Panc1 (cell line): ENCODE measurements around the gene MROH7. TPM values are rescaled to one million over a fixed set of nuclear protein-coding genes. Genes with fewer than 3 reads are reported as not detected.

Experiments
- ATAC-seq: fragments of 200-7000 bp; cut with Tn5 transposase; 2 replicates; pipeline ENCODE4 v1.9.1; 2020; ENCODE audit warnings: mild to moderate bottlenecking, moderate library complexity
- BruUV-seq: library from RNA; stranded (reverse); fragments of 400-500 nt; replicated peaks from 2 replicates; lab custom pipeline; 2021; lab: Mats Ljungman, UMichigan
- CTCF ChIA-PET: fragments of 300-600 bp; sonication (Branson Sonifier 250); formaldehyde crosslinking; loops from one replicate; lab custom pipeline; 2022; ENCODE audit warnings: antibody characterized with exemption; lab: Charles Lee
- POLR2A ChIA-PET: fragments of 300-600 bp; sonication (Branson Sonifier 250); formaldehyde crosslinking; loops from one replicate; lab custom pipeline; 2022; ENCODE audit warnings: antibody characterized with exemption; lab: Charles Lee
- DNase-seq: peaks from one replicate; pipeline ENCODE4 v3.0.0-alpha.2; 2010; ENCODE audit warnings: low read depth, low spot score
- H3K27ac ChIP-seq: 2 replicates; pipeline ENCODE4 v1.5.1; 2011; ENCODE audit warnings: mild to moderate bottlenecking, low read length, inconsistent platforms
- H3K27me3 ChIP-seq: fragments of 200-500 bp; sonication (Bioruptor generic); 2 replicates; pipeline ENCODE4 v1.6.0; 2014; ENCODE audit warnings: low read length, inconsistent platforms; ENCODE audit not compliant: control insufficient read depth, insufficient read depth
- H3K36me3 ChIP-seq: fragments of 200-500 bp; sonication (Bioruptor generic); 2 replicates; pipeline ENCODE4 v1.5.1; 2014; ENCODE audit warnings: inconsistent platforms, mild to moderate bottlenecking, low read length, moderate library complexity; ENCODE audit not compliant: control insufficient read depth, insufficient read depth
- H3K4me1 ChIP-seq: 2 replicates; pipeline ENCODE4 v1.5.1; 2011; ENCODE audit warnings: inconsistent platforms, mild to moderate bottlenecking, low read length, moderate library complexity; ENCODE audit not compliant: control insufficient read depth, insufficient read depth
- H3K4me3 ChIP-seq, 2 experiments: 2 replicates each; pipeline ENCODE4 v1.5.1; 2011 to 2012; ENCODE audit warnings: low read depth in 2 of 2, low read length in 2 of 2, mild to moderate bottlenecking in 2 of 2, inconsistent platforms in 1 of 2, moderate library complexity in 1 of 2
- H3K9me3 ChIP-seq: fragments of 200-500 bp; sonication (Bioruptor generic); 2 replicates; pipeline ENCODE4 v1.5.1; 2014; ENCODE audit warnings: low read depth, mild to moderate bottlenecking, inconsistent platforms, low read length, moderate library complexity; ENCODE audit not compliant: control insufficient read depth, insufficient read depth
- POLR2AphosphoS5 ChIP-seq: IDR thresholded peaks from 2 replicates; pipeline ENCODE4 v1.6.1; 2012; ENCODE audit warnings: mild to moderate bottlenecking, low read depth, low read length, moderate library complexity
- REST ChIP-seq, 2 experiments: IDR thresholded peaks; 2 replicates each; pipeline ENCODE4 v1.6.1; 2011 to 2012; ENCODE audit warnings: low read depth in 2 of 2, control low read depth in 1 of 2, low read length in 1 of 2, mild to moderate bottlenecking in 1 of 2, moderate library complexity in 1 of 2; ENCODE audit not compliant: insufficient read depth in 1 of 2
- SIN3A ChIP-seq: IDR thresholded peaks from 2 replicates; pipeline ENCODE4 v1.6.1; 2012; ENCODE audit warnings: low read depth, mild to moderate bottlenecking, low read length, moderate library complexity, borderline replicate concordance; ENCODE audit not compliant: insufficient read depth
- TCF7L2 ChIP-seq: IDR thresholded peaks from 2 replicates; pipeline ENCODE4 v1.6.1; 2011; ENCODE audit warnings: mild to moderate bottlenecking, low read depth, low read length, inconsistent platforms
- in situ Hi-C: cut with HindIII; loops from 2 replicates; pipeline ENCODE4 v1.10.0; 2016; ENCODE audit warnings: low sequenced_read_pairs, low pct_unique_long_range_greater_than_20kb
- intact Hi-C: fragments of 100-400 bp; cut with micrococcal nuclease; formaldehyde crosslinking; loops from one replicate; pipeline ENCODE4 v1.10.0; 2022; ENCODE audit not compliant: unreplicated experiment
- total RNA-seq: library from RNA; stranded (reverse); gene quantifications from one replicate; pipeline ENCODE4 v1.2.1, GENCODE V29; 2021; ENCODE audit not compliant: unreplicated experiment
- TF ChIP-seq, protein P1 (sequence below): fragments of 450-650 bp; IDR thresholded peaks from 2 replicates; pipeline ENCODE4 v1.5.1; 2017; ENCODE audit warnings: mild to moderate bottlenecking

Gene MROH7
- total RNA-seq, 1 experiment from 2014 or later: not detected

DNA sequence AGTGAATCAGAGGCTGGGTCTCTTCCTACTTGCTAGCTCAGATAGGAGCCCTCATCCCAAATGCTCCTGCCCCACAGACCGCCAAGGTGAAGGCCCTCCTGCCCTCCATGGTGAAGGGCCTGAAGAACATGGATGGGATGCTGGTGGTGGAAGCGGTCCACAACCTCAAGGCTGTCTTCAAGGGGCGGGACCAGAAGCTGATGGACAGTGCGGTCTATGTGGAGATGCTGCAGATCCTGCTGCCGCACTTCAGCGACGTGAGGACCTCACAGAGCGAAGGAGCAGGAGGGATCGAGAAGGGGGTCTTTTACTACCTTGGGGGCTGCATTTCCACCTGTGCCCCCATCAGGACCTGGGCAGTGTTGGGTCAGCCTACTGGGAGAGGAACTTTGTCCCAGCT is 59.5 kb downstream of the MROH7 start:
- ChIA-PET CTCF (no interaction called here), POLR2A (no interaction called here)
- Histone ChIP-seq H3K27me3 (0 out of 2 replicates have a peak, but pooled peaks cover 3% of the 10 kb centered on the region), H3K9me3 (no peaks in the 10 kb centered on the region), H3K36me3 (no peaks in the 10 kb centered on the region), H3K27ac (no peak overlapping the region), H3K4me1 (no peaks in the 10 kb centered on the region), H3K4me3 (no peak overlapping the region)
- BruUV-seq: no TSS peak
- DNase-seq (no peak), ATAC-seq (no peak)
- intact Hi-C loops: no loop called here
- TF ChIP-seq, protein P1, sequence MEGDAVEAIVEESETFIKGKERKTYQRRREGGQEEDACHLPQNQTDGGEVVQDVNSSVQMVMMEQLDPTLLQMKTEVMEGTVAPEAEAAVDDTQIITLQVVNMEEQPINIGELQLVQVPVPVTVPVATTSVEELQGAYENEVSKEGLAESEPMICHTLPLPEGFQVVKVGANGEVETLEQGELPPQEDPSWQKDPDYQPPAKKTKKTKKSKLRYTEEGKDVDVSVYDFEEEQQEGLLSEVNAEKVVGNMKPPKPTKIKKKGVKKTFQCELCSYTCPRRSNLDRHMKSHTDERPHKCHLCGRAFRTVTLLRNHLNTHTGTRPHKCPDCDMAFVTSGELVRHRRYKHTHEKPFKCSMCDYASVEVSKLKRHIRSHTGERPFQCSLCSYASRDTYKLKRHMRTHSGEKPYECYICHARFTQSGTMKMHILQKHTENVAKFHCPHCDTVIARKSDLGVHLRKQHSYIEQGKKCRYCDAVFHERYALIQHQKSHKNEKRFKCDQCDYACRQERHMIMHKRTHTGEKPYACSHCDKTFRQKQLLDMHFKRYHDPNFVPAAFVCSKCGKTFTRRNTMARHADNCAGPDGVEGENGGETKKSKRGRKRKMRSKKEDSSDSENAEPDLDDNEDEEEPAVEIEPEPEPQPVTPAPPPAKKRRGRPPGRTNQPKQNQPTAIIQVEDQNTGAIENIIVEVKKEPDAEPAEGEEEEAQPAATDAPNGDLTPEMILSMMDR: no peak
- TF ChIP-seq TCF7L2: no peak
- no peak for TF ChIP-seq REST (IDR thresholded peaks at IDR 0.05; ENCODE audit: insufficient read depth in 1 of 2, low read depth in 2 of 2, low read length in 1 of 2)
- no peak for TF ChIP-seq POLR2AphosphoS5
- no peak for TF ChIP-seq SIN3A
- in situ Hi-C loops: no loop called here

DNA sequence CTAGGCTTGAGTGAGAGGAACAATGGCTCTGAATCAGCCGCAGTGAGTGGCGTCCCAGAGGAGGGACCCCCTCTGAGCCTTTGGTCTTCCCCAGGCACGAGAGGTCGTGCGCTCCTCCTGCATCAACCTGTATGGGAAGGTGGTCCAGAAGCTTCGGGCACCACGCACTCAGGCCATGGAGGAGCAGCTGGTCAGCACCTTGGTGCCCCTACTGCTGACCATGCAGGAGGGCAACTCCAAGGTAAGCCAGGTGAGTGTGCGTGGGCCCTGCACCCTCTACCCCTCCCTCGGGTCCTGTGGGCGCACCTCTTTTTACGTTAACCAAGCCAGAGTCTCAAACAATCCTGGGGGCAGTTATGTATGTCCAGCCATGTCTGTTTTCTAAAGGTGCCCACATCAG is 60.4 kb downstream of the MROH7 start:
- no peaks in the 10 kb centered on the region for H3K4me1 ChIP-seq
- in situ Hi-C loops (no loop called here), intact Hi-C loops (no loop called here)
- ChIA-PET POLR2A (no interaction called here), CTCF (no interaction called here)
- no peak for TF ChIP-seq TCF7L2
- TF ChIP-seq REST (IDR thresholded peaks at IDR 0.05; ENCODE audit: insufficient read depth in 1 of 2, low read depth in 2 of 2, low read length in 1 of 2): no peak
- TF ChIP-seq, protein P1: no peak
- no peak for TF ChIP-seq SIN3A
- TF ChIP-seq POLR2AphosphoS5: no peak
- H3K9me3 ChIP-seq: no peaks in the 10 kb centered on the region
- ATAC-seq (no peak), DNase-seq (no peak)
- BruUV-seq: no TSS peak
- H3K27ac ChIP-seq: no peak overlapping the region
- 0 out of 2 replicates have a peak, but pooled peaks cover 3% of the 10 kb centered on the region for H3K27me3 ChIP-seq
- no peaks in the 10 kb centered on the region for H3K36me3 ChIP-seq
- no peak overlapping the region for H3K4me3 ChIP-seq
